ENCODE data around the gene NFIC. TPM values are rescaled to one million over a fixed set of nuclear protein-coding genes. Genes with fewer than 3 reads are reported as not detected.

The NFIC gene
- total RNA-seq, 1 experiment from 2014 or later: 75.6 TPM

DNA sequence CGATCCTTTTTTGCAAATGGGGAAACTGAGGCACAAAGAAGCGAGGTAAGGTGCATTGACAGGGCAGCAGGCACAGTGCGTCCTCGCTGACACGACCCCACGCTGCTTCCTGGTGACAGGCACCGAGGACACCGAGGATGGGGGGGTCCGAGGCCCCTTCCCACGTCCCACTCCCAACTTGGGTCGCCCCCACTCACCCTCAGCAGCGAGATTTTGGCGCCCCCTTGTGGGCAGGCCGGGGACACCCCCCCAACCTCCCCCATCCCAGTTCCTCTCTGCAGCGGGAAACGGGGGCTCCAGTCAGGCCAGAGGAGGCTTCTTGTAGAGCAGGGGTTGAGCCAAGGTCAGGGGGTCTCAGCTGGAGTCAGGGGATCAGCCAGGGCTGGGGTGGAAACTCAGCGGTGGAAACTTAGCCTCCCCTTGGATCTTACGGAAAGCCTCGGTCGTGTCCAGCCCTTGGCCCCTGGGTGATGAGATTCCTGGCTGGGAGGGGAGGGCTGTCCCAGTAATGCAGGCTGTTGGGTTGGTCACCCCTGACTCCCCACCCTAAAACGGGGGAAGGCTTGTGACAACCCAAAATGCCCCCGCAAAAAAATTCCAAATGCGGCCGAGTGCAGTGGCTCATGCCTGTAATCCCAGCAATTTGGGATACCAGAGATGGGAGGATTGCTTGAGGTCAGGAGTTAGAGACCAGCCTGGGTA, 105.7 kb downstream of the NFIC start:
- Histone ChIP-seq H4K20me1 (ENCODE audit: insufficient read depth) (no peaks in the 10 kb centered on the region), H3K4me2 (no peak overlapping the region), H3K27me3 (ENCODE audit: insufficient read depth, low read depth) (no peaks in the 10 kb centered on the region), H3K9me2 (ENCODE audit: insufficient read depth) (no peaks in the 10 kb centered on the region), H3K36me3 (ENCODE audit: low read depth) (no peaks in the 10 kb centered on the region), H2AFZ (no peak overlapping the region), H3F3A (ENCODE audit: insufficient read depth, low read depth) (0 out of 2 replicates have a peak, but pooled peaks cover 3% of the 10 kb centered on the region), H3K79me2 (ENCODE audit: low read depth) (no peaks in the 10 kb centered on the region), H3K4me1 (replicated peaks; ENCODE audit: insufficient read depth) (no peaks in the 10 kb centered on the region), H3K4me3 (no peak overlapping the region), H3K27ac (no peak overlapping the region), H3K9me3 (ENCODE audit: insufficient read depth, low read depth) (no peaks in the 10 kb centered on the region)
- no peak for DNase-seq
- BruUV-seq (replicated peaks): no TSS peak
- CTCF ChIA-PET: no interaction called here
- TF ChIP-seq, protein P1, sequence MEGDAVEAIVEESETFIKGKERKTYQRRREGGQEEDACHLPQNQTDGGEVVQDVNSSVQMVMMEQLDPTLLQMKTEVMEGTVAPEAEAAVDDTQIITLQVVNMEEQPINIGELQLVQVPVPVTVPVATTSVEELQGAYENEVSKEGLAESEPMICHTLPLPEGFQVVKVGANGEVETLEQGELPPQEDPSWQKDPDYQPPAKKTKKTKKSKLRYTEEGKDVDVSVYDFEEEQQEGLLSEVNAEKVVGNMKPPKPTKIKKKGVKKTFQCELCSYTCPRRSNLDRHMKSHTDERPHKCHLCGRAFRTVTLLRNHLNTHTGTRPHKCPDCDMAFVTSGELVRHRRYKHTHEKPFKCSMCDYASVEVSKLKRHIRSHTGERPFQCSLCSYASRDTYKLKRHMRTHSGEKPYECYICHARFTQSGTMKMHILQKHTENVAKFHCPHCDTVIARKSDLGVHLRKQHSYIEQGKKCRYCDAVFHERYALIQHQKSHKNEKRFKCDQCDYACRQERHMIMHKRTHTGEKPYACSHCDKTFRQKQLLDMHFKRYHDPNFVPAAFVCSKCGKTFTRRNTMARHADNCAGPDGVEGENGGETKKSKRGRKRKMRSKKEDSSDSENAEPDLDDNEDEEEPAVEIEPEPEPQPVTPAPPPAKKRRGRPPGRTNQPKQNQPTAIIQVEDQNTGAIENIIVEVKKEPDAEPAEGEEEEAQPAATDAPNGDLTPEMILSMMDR (conservative IDR thresholded peaks at IDR 0.05): peak; percentile 78
- no peak for TF ChIP-seq EZH2 (IDR thresholded peaks at IDR 0.05; ENCODE audit: low read depth)
- intact Hi-C loops (cut with micrococcal nuclease; ENCODE audit: unreplicated experiment): loop anchor here (2.0 kb wide), 2 partner anchors 145 to 167 kb away; no protein-coding TSS in a partner anchor
- POLR2A ChIA-PET (ENCODE audit: unreplicated experiment): no interaction called here

DNA sequence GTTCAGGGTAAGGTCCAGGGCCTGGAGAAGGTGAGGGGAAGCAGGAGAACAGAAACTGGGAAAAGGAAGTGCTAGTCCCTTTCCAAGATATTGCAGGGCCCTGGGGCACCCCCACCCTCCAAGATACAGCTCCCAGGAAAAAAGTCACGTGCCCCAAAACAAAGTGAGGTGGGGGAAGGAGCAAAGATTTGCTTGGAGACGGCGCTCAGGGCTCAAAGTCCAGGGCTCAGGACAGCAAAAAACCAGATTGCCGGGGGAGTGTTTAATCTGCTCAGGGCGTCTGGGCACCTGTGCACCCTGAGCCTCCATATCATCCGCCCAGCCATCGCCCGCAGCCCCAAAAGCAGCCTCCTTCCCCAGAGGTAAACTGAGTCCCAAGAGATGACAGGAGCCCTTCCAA, 107.6 kb downstream of the NFIC start:
- no peaks in the 10 kb centered on the region for H3K4me1 ChIP-seq (replicated peaks; ENCODE audit: insufficient read depth)
- H3K36me3 ChIP-seq (ENCODE audit: low read depth): no peaks in the 10 kb centered on the region
- H3K4me3 ChIP-seq: no peak overlapping the region
- TF ChIP-seq EZH2 (IDR thresholded peaks at IDR 0.05; ENCODE audit: low read depth): no peak
- TF ChIP-seq, protein P1 (conservative IDR thresholded peaks at IDR 0.05): no peak
- ChIA-PET POLR2A (ENCODE audit: unreplicated experiment) (no interaction called here), CTCF (no interaction called here)
- no peaks in the 10 kb centered on the region for H3K27me3 ChIP-seq (ENCODE audit: insufficient read depth, low read depth)
- H3K4me2 ChIP-seq: no peak overlapping the region
- no peaks in the 10 kb centered on the region for H3K9me3 ChIP-seq (ENCODE audit: insufficient read depth, low read depth)
- H3K79me2 ChIP-seq (ENCODE audit: low read depth): no peaks in the 10 kb centered on the region
- no peaks in the 10 kb centered on the region for H3F3A ChIP-seq (ENCODE audit: insufficient read depth, low read depth)
- no peak for DNase-seq
- no peak overlapping the region for H2AFZ ChIP-seq
- no peaks in the 10 kb centered on the region for H4K20me1 ChIP-seq (ENCODE audit: insufficient read depth)
- no TSS peak for BruUV-seq (replicated peaks)
- no peaks in the 10 kb centered on the region for H3K9me2 ChIP-seq (ENCODE audit: insufficient read depth)
- intact Hi-C loops (cut with micrococcal nuclease; ENCODE audit: unreplicated experiment): no loop called here
- no peak overlapping the region for H3K27ac ChIP-seq

DNA sequence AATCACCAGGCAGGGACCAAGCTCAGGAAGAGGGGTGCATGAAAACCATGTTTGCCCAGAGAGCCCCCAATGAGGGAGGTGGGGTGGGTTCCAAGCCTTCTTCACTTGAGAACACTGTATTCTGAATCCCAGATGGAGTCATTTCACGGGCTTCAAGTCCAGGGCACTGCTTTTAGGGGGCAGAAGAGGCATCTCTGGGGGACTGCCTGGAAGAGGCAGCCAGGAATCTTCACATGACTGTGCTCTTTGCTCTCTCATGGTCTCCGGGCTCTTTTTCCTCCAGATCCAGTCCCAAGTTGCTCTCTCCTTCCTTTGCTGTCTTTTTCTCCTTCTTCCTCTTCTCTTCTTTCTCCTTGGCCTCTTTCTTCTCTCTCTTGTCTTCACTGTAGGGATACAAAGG, 108.2 kb downstream of the NFIC start:
- Histone ChIP-seq H3K4me3 (no peak overlapping the region), H3K4me1 (replicated peaks; ENCODE audit: insufficient read depth) (no peaks in the 10 kb centered on the region), H3K9me3 (ENCODE audit: insufficient read depth, low read depth) (no peaks in the 10 kb centered on the region), H3K36me3 (ENCODE audit: low read depth) (no peaks in the 10 kb centered on the region), H3K27ac (no peak overlapping the region), H2AFZ (no peak overlapping the region), H3K9me2 (ENCODE audit: insufficient read depth) (no peaks in the 10 kb centered on the region), H3K27me3 (ENCODE audit: insufficient read depth, low read depth) (no peaks in the 10 kb centered on the region), H3K4me2 (no peak overlapping the region), H3K79me2 (ENCODE audit: low read depth) (no peaks in the 10 kb centered on the region), H4K20me1 (ENCODE audit: insufficient read depth) (no peaks in the 10 kb centered on the region), H3F3A (ENCODE audit: insufficient read depth, low read depth) (no peaks in the 10 kb centered on the region)
- ChIA-PET POLR2A (ENCODE audit: unreplicated experiment) (no interaction called here), CTCF (no interaction called here)
- BruUV-seq (replicated peaks): no TSS peak
- no peak for TF ChIP-seq EZH2 (IDR thresholded peaks at IDR 0.05; ENCODE audit: low read depth)
- TF ChIP-seq, protein P1 (conservative IDR thresholded peaks at IDR 0.05): no peak
- intact Hi-C loops (cut with micrococcal nuclease; ENCODE audit: unreplicated experiment): no loop called here
- DNase-seq: no peak
